ENCODE measurements around the gene KCNN1.

GRCh38 chr19:17968362-17968761, 1.5 kb downstream of the KCNN1 start:
- no peak for TF ChIP-seq CTCF (IDR thresholded peaks at IDR 0.05; ENCODE audit: low read length)
- TF ChIP-seq EZH2 (IDR thresholded peaks at IDR 0.05; ENCODE audit: borderline replicate concordance, low read length): no peak
